Bronchial epithelial cell (primary cell): Measurements from ENCODE around the gene NFIA. TPM values are rescaled to one million over a fixed set of nuclear protein-coding genes. Genes with fewer than 3 reads are reported as not detected.
A peak's percentile ranks its signal among the peaks of the same experiment; 100 is the strongest.

ENCODE experiments used
- DNase-seq: peaks from one replicate; pipeline ENCODE4 v3.0.0-alpha.2; 2010; ENCODE audit warnings: low read depth
- FAIRE-seq: peaks from 2 replicates; lab custom pipeline; 2011; peaks lifted over from hg19 to GRCh38; lab: Jason Lieb, UNC
- H3K27me3 ChIP-seq: 2 replicates; pipeline ENCODE4 v1.5.1; 2011; ENCODE audit warnings: low read length; ENCODE audit not compliant: control insufficient read depth, insufficient read depth
- H3K36me3 ChIP-seq: 2 replicates; pipeline ENCODE4 v1.5.1; 2011; ENCODE audit warnings: low read length; ENCODE audit not compliant: control insufficient read depth, insufficient read depth
- H3K4me3 ChIP-seq: 2 replicates; pipeline ENCODE4 v1.5.1; 2011; ENCODE audit warnings: mild to moderate bottlenecking, low read depth, low read length, control low read depth
- CTCF ChIP-seq: IDR thresholded peaks from 2 replicates; pipeline ENCODE4 v1.5.1; 2011; ENCODE audit warnings: mild to moderate bottlenecking, moderate library complexity, low read length, control low read depth, inconsistent platforms; ENCODE audit not compliant: insufficient read depth, severe bottlenecking
- total RNA-seq: library from RNA; depleted of rRNA; stranded (reverse); fragments of >200 nt; gene quantifications from 2 replicates; pipeline ENCODE4 v1.2.1, GENCODE V29; 2014

NFIA gene
- total RNA-seq, 1 donor from 2014 or later = 7.4 TPM

GRCh38 chr1:61323681-61324328 is 241.4 kb downstream of the NFIA start:
- Histone ChIP-seq H3K27me3 (no peaks in the 10 kb centered on the region), H3K36me3 (no peaks in the 10 kb centered on the region), H3K4me3 (no peak overlapping the region)
- DNase-seq = peak; percentile 92
- no peak for TF ChIP-seq CTCF
- FAIRE-seq = no peak

- Histone ChIP-seq H3K27me3 (no peaks in the 10 kb centered on the region), H3K36me3 (no peaks in the 10 kb centered on the region), H3K4me3 (no peak overlapping the region)
- no peak for TF ChIP-seq CTCF
- no peak for FAIRE-seq
- DNase-seq = no peak
These were observed 244.4 kb downstream of the NFIA start for GRCh38 chr1:61326713-61327112.

- FAIRE-seq = no peak
- no peak for TF ChIP-seq CTCF
These were observed 245.1 kb downstream of the NFIA start for GRCh38 chr1:61327436-61327835.

GRCh38 chr1:61329556-61329955 is 247.2 kb downstream of the NFIA start:
- no peak for TF ChIP-seq CTCF
- DNase-seq = no peak
- Histone ChIP-seq H3K4me3 (no peak overlapping the region), H3K27me3 (no peaks in the 10 kb centered on the region), H3K36me3 (no peaks in the 10 kb centered on the region)
- no peak for FAIRE-seq

More at GRCh38 chr1:61327436-61327835, 245.1 kb downstream of the NFIA start:
- Histone ChIP-seq H3K4me3 (no peak overlapping the region), H3K27me3 (no peaks in the 10 kb centered on the region), H3K36me3 (no peaks in the 10 kb centered on the region)
- no peak for DNase-seq

GRCh38 chr1:61330018-61330417 is 247.7 kb downstream of the NFIA start:
- Histone ChIP-seq H3K36me3 (no peaks in the 10 kb centered on the region), H3K4me3 (no peak overlapping the region), H3K27me3 (no peaks in the 10 kb centered on the region)
- no peak for TF ChIP-seq CTCF
- DNase-seq = no peak
- no peak for FAIRE-seq

- H3K36me3 ChIP-seq = no peaks in the 10 kb centered on the region
- TF ChIP-seq CTCF = no peak
- no peak overlapping the region for H3K4me3 ChIP-seq
- DNase-seq (peak; percentile 58), FAIRE-seq (no peak)
- H3K27me3 ChIP-seq = no peaks in the 10 kb centered on the region
These were observed 248.2 kb downstream of the NFIA start for GRCh38 chr1:61330571-61330970.
